Endothelial cell of umbilical vein (primary cell): ENCODE results near the gene USP49. TPM values are rescaled to one million over a fixed set of nuclear protein-coding genes. Genes with fewer than 3 reads are reported as not detected.

Experiments
- BruUV-seq: library from RNA; stranded (reverse); fragments of 400-500 nt; replicated peaks from 2 replicates; lab custom pipeline; 2021; lab: Mats Ljungman, UMichigan
- CTCF ChIA-PET: fragments of 300-600, 350-600 bp; sonication (Branson Sonifier 250); formaldehyde crosslinking; loops from one replicate; lab custom pipeline; 2021; ENCODE audit warnings: antibody characterized with exemption, inconsistent platforms; lab: Charles Lee
- POLR2A ChIA-PET: fragments of 300-600, 350-600 bp; sonication (Branson Sonifier 250); formaldehyde crosslinking; loops from one replicate; lab custom pipeline; 2021; ENCODE audit warnings: antibody characterized with exemption, inconsistent platforms; lab: Charles Lee
- DNase-seq: peaks from one replicate; pipeline ENCODE4 v3.0.0-alpha.2; 2011; ENCODE audit warnings: low read depth, low spot score
- FAIRE-seq: peaks from 2 replicates; lab custom pipeline; 2011; peaks lifted over from hg19 to GRCh38; lab: Jason Lieb, UNC
- H2AFZ ChIP-seq: 2 replicates; pipeline ENCODE4 v1.6.0; 2012; ENCODE audit warnings: low read depth, low read length, control low read depth, inconsistent platforms
- H3K27ac ChIP-seq: 2 replicates; pipeline ENCODE4 v1.5.1; 2011; ENCODE audit warnings: low read depth, mild to moderate bottlenecking, control low read depth, low read length, moderate library complexity; ENCODE audit not compliant: insufficient read depth
- H3K27me3 ChIP-seq, 2 experiments: 2 replicates each; pipeline versions ENCODE4 v1.6.0 to v1.6.1; 2011; ENCODE audit warnings: low read length in 2 of 2, mixed read lengths in 1 of 2; ENCODE audit not compliant: control insufficient read depth in 2 of 2, insufficient read depth in 2 of 2
- H3K36me3 ChIP-seq, 2 experiments: 2 replicates in 1 of 2; 3 replicates in 1 of 2; pipeline ENCODE4 v1.5.1; 2011; ENCODE audit warnings: low read length in 2 of 2, mild to moderate bottlenecking in 1 of 2, moderate library complexity in 1 of 2; ENCODE audit not compliant: control insufficient read depth in 2 of 2, insufficient read depth in 2 of 2; ENCODE audit errors: extremely low read depth in 1 of 2
- H3K4me1 ChIP-seq: 3 replicates; pipeline ENCODE4 v1.5.1; 2011; ENCODE audit warnings: mild to moderate bottlenecking, low read length; ENCODE audit not compliant: control insufficient read depth, insufficient read depth; ENCODE audit errors: extremely low read depth
- H3K4me2 ChIP-seq: 2 replicates; pipeline ENCODE4 v1.6.1; 2011; ENCODE audit warnings: low read length, control low read depth, mixed read lengths; ENCODE audit not compliant: insufficient read depth
- H3K4me3 ChIP-seq, 3 experiments: fragments of 200-600 bp in 1 of 3; sonication (generic), shearing (Covaris generic) in 1 of 3; replicated peaks in 1 of 3; 2 replicates each; pipeline ENCODE4 v1.5.1; 2011 to 2016; ENCODE audit warnings: control low read depth in 3 of 3, low read length in 3 of 3, mild to moderate bottlenecking in 2 of 3, inconsistent platforms in 1 of 3, low read depth in 1 of 3, moderate library complexity in 1 of 3; ENCODE audit not compliant: insufficient read depth in 1 of 3
- H3K79me2 ChIP-seq: 2 replicates; pipeline ENCODE4 v1.6.0; 2012; ENCODE audit warnings: low read length, inconsistent platforms; ENCODE audit not compliant: control insufficient read depth, insufficient read depth
- H3K9ac ChIP-seq: replicated peaks from 2 replicates; pipeline ENCODE3; 2011; ENCODE audit warnings: low read length, control low read depth; ENCODE audit not compliant: insufficient read depth; ENCODE audit errors: extremely low read depth
- H3K9me1 ChIP-seq: replicated peaks from 3 replicates; pipeline ENCODE4 v1.6.0; 2011; ENCODE audit warnings: mild to moderate bottlenecking, low read length; ENCODE audit not compliant: control insufficient read depth, insufficient read depth; ENCODE audit errors: extremely low read depth
- H3K9me3 ChIP-seq: replicated peaks from 2 replicates; pipeline ENCODE4 v1.5.1; 2012; ENCODE audit warnings: low read length, inconsistent platforms; ENCODE audit not compliant: control insufficient read depth, insufficient read depth
- H4K20me1 ChIP-seq: replicated peaks from 2 replicates; pipeline ENCODE3; 2011; ENCODE audit warnings: mild to moderate bottlenecking, low read length; ENCODE audit not compliant: control insufficient read depth, insufficient read depth; ENCODE audit errors: extremely low read depth
- CTCF ChIP-seq, 2 donors: IDR thresholded peaks; 1 replicate in 1 of 2; 2 replicates in 1 of 2; pipeline ENCODE4 v1.5.1; 2011; ENCODE audit warnings: low read length in 2 of 2, mild to moderate bottlenecking in 2 of 2, moderate library complexity in 2 of 2, control low read depth in 1 of 2, inconsistent platforms in 1 of 2, low read depth in 1 of 2; ENCODE audit not compliant: insufficient read depth in 1 of 2; ENCODE audit errors: extremely low read depth in 1 of 2
- EZH2 ChIP-seq: IDR thresholded peaks from 2 replicates; pipeline ENCODE4 v1.6.1; 2012; ENCODE audit warnings: borderline replicate concordance, low read depth, mild to moderate bottlenecking, moderate library complexity, low read length, inconsistent platforms; ENCODE audit not compliant: severe bottlenecking
- FOS ChIP-seq: IDR thresholded peaks from 2 replicates; pipeline ENCODE4 v1.6.1; 2011; ENCODE audit warnings: mild to moderate bottlenecking, low read length, moderate library complexity, borderline replicate concordance; ENCODE audit not compliant: insufficient read depth
- GATA2 ChIP-seq: IDR thresholded peaks from 2 replicates; pipeline ENCODE4 v1.7.0; 2011; ENCODE audit warnings: low read depth, mild to moderate bottlenecking, moderate library complexity, mixed read lengths, low read length; ENCODE audit not compliant: insufficient read length, insufficient read depth
- JUN ChIP-seq: IDR thresholded peaks from 2 replicates; pipeline ENCODE4 v1.6.1; 2011; ENCODE audit warnings: borderline replicate concordance, low read depth; ENCODE audit not compliant: insufficient read length, insufficient read depth
- MAX ChIP-seq: IDR thresholded peaks from 2 replicates; pipeline ENCODE4 v1.6.1; 2011; ENCODE audit not compliant: insufficient read depth, insufficient read length
- MYC ChIP-seq: IDR thresholded peaks from one replicate; pipeline ENCODE4 v1.6.1; 2011; ENCODE audit warnings: mild to moderate bottlenecking, low read depth, low read length
- POLR2A ChIP-seq: IDR thresholded peaks from 2 replicates; pipeline ENCODE4 v1.6.1; 2012; ENCODE audit warnings: low read depth, mild to moderate bottlenecking, control low read depth, low read length
- POLR2AphosphoS5 ChIP-seq: IDR thresholded peaks from 2 replicates; pipeline ENCODE4 v1.6.1; 2012; ENCODE audit warnings: low read depth, mild to moderate bottlenecking, control low read depth, low read length, moderate library complexity; ENCODE audit not compliant: insufficient read depth
- dilution Hi-C: fragments of 300-500 bp; cut with MboI; formaldehyde crosslinking; loops from one replicate; pipeline ENCODE4 v1.15.0; 2019; ENCODE audit warnings: low sequenced_read_pairs; ENCODE audit not compliant: extremely low pct_ligation_motif_present
- intact Hi-C: fragments of 100-400 bp; cut with micrococcal nuclease; formaldehyde crosslinking; loops from one replicate; pipeline ENCODE4 v1.10.0; 2022
- polyA plus RNA-seq, 4 experiments: library from polyadenylated mRNA; depleted of rRNA in 3 of 4; stranded (reverse) in 3 of 4; unstranded in 1 of 4; fragments of >200 nt; gene quantifications; 2 replicates each; pipeline versions ENCODE4 v1.2.1 to v1.2.3, GENCODE V29; 2011 to 2012; ENCODE audit warnings: missing spikeins in 1 of 4
- total RNA-seq: library from RNA; stranded (reverse); gene quantifications from 2 replicates; pipeline ENCODE4 v1.2.3, GENCODE V29; 2021

Gene USP49
- total and polyA plus RNA-seq, 2 donors (not counting 3 experiments of a cell fraction or from before 2014, with no cell fraction given) = 2.4 to 4.1 TPM

GRCh38 chr6:41798901-41799558 lies 96.1 kb downstream of the USP49 start:
- TF ChIP-seq POLR2A = no peak
- no peak for TF ChIP-seq CTCF (IDR thresholded peaks at IDR 0.05; ENCODE audit: extremely low read depth in 1 of 2, insufficient read depth in 1 of 2, low read depth in 1 of 2, low read length in 2 of 2)
- TF ChIP-seq POLR2AphosphoS5 = no peak
- TF ChIP-seq MYC = no peak
- TF ChIP-seq GATA2 = no peak
- TF ChIP-seq FOS = no peak
- TF ChIP-seq EZH2 = no peak
- no peak for TF ChIP-seq JUN
- TF ChIP-seq MAX = no peak
- Histone ChIP-seq H3K9me1 (no peaks in the 10 kb centered on the region), H3K79me2 (no peaks in the 10 kb centered on the region), H3K4me3 (no peak overlapping the region), H3K9ac (no peak overlapping the region), H3K9me3 (no peaks in the 10 kb centered on the region), H3K36me3 (peaks cover 0 to 2% of the 10 kb centered on the region in 2 experiments), H3K4me1 (no peaks in the 10 kb centered on the region), H3K27me3 (no peaks in the 10 kb centered on the region), H3K4me2 (no peak overlapping the region), H3K27ac (no peak overlapping the region), H2AFZ (no peak overlapping the region), H4K20me1 (no peaks in the 10 kb centered on the region)
- CTCF ChIA-PET = interaction anchor here (1.2 to 2.2 kb wide), 5 partner anchors 11 to 245 kb away, joined by 3 to 8 read pairs (median 4); partner anchors contain the start of genes BYSL, MED20 and TOMM6
- POLR2A ChIA-PET = no interaction called here
- intact Hi-C loops (no loop called here), dilution Hi-C loops (no loop called here)
- no peak for DNase-seq
- no TSS peak for BruUV-seq
- FAIRE-seq = no peak
